Prostate gland (tissue), 2 donors: ENCODE results near the gene RAMACL.

Source experiments
- CTCF ChIP-seq, 4 experiments: fragments of 200-600 bp in 2 of 4; fragments of 450-650 bp in 2 of 4; sonication (generic) in 2 of 4; IDR thresholded peaks; 1 replicate in 3 of 4; 2 replicates in 1 of 4; pipeline ENCODE4 v1.5.1; 2016 to 2019; ENCODE audit warnings: antibody characterized with exemption in 4 of 4, mild to moderate bottlenecking in 2 of 4, moderate library complexity in 2 of 4
- POLR2A ChIP-seq: fragments of 450-650 bp; IDR thresholded peaks from one replicate; pipeline ENCODE4 v1.6.1; 2016; ENCODE audit warnings: antibody characterized with exemption, mild to moderate bottlenecking

GRCh38 chr6:166600931-166601330 lies 14.5 kb upstream of the RAMACL start:
- TF ChIP-seq POLR2A (no peak), CTCF (IDR thresholded peaks at IDR 0.05) (no peak)
